HCT116 (cell line): ENCODE results near the gene MXRA8. TPM values are rescaled to one million over a fixed set of nuclear protein-coding genes. Genes with fewer than 3 reads are reported as not detected.

Experiments used
- ATAC-seq: fragments of 200-7000 bp; cut with Tn5 transposase; 2 replicates; pipeline ENCODE4 v1.9.1; 2020; ENCODE audit warnings: mild to moderate bottlenecking, moderate library complexity
- BruUV-seq: library from RNA; stranded (reverse); fragments of 400-500 nt; replicated peaks from 2 replicates; lab custom pipeline; 2021; lab: Mats Ljungman, UMichigan
- CTCF ChIA-PET: fragments of 300-600 bp; sonication (Branson Sonifier 250); formaldehyde crosslinking; loops from one replicate; lab custom pipeline; 2021; ENCODE audit warnings: antibody characterized with exemption; lab: Charles Lee
- POLR2A ChIA-PET: fragments of 300-600, 350-600 bp; sonication (Branson Sonifier 250); formaldehyde crosslinking; loops from one replicate; lab custom pipeline; 2021; ENCODE audit warnings: antibody characterized with exemption; lab: Charles Lee
- RAD21 ChIA-PET, 2 experiments: fragments of 300-600 bp; sonication (Branson Sonifier 250); formaldehyde crosslinking; loops; one replicate each; lab custom pipeline; 2023; ENCODE audit warnings: low total read pairs in 2 of 2; ENCODE audit not compliant: uncharacterized antibody in 2 of 2, unreplicated experiment in 2 of 2, low non-redundant PET in 1 of 2; lab: Charles Lee
- DNase-seq: peaks from one replicate; pipeline ENCODE4 v3.0.0-alpha.2; 2010; ENCODE audit warnings: low read depth, low spot score
- H2AFZ ChIP-seq: fragments of 200-600 bp; shearing (Covaris generic), sonication (generic); 2 replicates; pipeline ENCODE4 v1.6.1; 2017; ENCODE audit warnings: low read depth, mixed run types, mixed read lengths, antibody characterized with exemption, low read length; ENCODE audit not compliant: poor library complexity, severe bottlenecking
- H3K27ac ChIP-seq: 2 replicates; pipeline ENCODE4 v1.5.1; 2012; ENCODE audit warnings: low read depth, low read length
- H3K27me3 ChIP-seq: fragments of 200-600 bp; sonication (generic); 2 replicates; pipeline ENCODE4 v1.6.1; 2016; ENCODE audit warnings: mixed run types, low read length, mixed read lengths; ENCODE audit not compliant: insufficient read depth
- H3K36me3 ChIP-seq, 2 experiments: fragments of 200-500 bp in 1 of 2; fragments of 200-600 bp in 1 of 2; sonication (Bioruptor generic) in 1 of 2; sonication (generic) in 1 of 2; 2 replicates each; pipeline versions ENCODE4 v1.5.1 to v1.6.1; 2014 to 2016; ENCODE audit warnings: low read length in 2 of 2, inconsistent platforms in 1 of 2, mixed read lengths in 1 of 2, mixed run types in 1 of 2; ENCODE audit not compliant: insufficient read depth in 2 of 2, control insufficient read depth in 1 of 2
- H3K4me1 ChIP-seq, 2 experiments: fragments of 200-600 bp in 1 of 2; sonication (generic) in 1 of 2; 2 replicates each; pipeline versions ENCODE4 v1.5.1 to v1.6.1; 2012 to 2017; ENCODE audit warnings: low read length in 2 of 2, inconsistent platforms in 1 of 2, mild to moderate bottlenecking in 1 of 2, mixed read lengths in 1 of 2, mixed run types in 1 of 2, moderate library complexity in 1 of 2; ENCODE audit not compliant: insufficient read depth in 2 of 2, control insufficient read depth in 1 of 2
- H3K4me2 ChIP-seq: fragments of 200-600 bp; sonication (generic); 2 replicates; pipeline ENCODE4 v1.6.1; 2017; ENCODE audit warnings: mixed run types, low read length, mixed read lengths
- H3K4me3 ChIP-seq, 2 experiments: fragments of 200-600 bp in 1 of 2; sonication (generic) in 1 of 2; replicated peaks in 1 of 2; 2 replicates each; pipeline ENCODE4 v1.5.1; 2011 to 2016; ENCODE audit warnings: low read length in 2 of 2, control low read depth in 1 of 2, low read depth in 1 of 2, mild to moderate bottlenecking in 1 of 2, mixed read lengths in 1 of 2, mixed run types in 1 of 2
- H3K79me2 ChIP-seq: fragments of 200-600 bp; sonication (generic); 2 replicates; pipeline ENCODE4 v1.6.1; 2017; ENCODE audit warnings: mild to moderate bottlenecking, mixed run types, low read length, moderate library complexity, mixed read lengths; ENCODE audit not compliant: insufficient read depth
- H3K9ac ChIP-seq: fragments of 200-600 bp; sonication (generic); 2 replicates; pipeline ENCODE4 v1.6.1; 2016; ENCODE audit warnings: low read length, mixed read lengths
- H3K9me2 ChIP-seq: fragments of 200-600 bp; sonication (generic), shearing (Covaris generic); 2 replicates; pipeline ENCODE4 v1.6.1; 2017; ENCODE audit warnings: mixed run types, mild to moderate bottlenecking, moderate library complexity; ENCODE audit not compliant: insufficient read depth
- H3K9me3 ChIP-seq, 2 experiments: fragments of 200-500 bp in 1 of 2; fragments of 200-600 bp in 1 of 2; sonication (Bioruptor generic) in 1 of 2; sonication (generic) in 1 of 2; 2 replicates each; pipeline ENCODE4 v1.6.1; 2014 to 2017; ENCODE audit warnings: low read length in 2 of 2, mixed read lengths in 2 of 2, inconsistent platforms in 1 of 2, low read depth in 1 of 2, mild to moderate bottlenecking in 1 of 2, mixed run types in 1 of 2, moderate library complexity in 1 of 2; ENCODE audit not compliant: control insufficient read depth in 1 of 2, insufficient read depth in 1 of 2
- H4K20me1 ChIP-seq: fragments of 200-600 bp; sonication (generic), shearing (Covaris generic); 2 replicates; pipeline ENCODE4 v1.6.1; 2017; ENCODE audit warnings: mixed run types, mild to moderate bottlenecking, moderate library complexity; ENCODE audit not compliant: insufficient read depth
- CBX3 ChIP-seq: IDR thresholded peaks from 2 replicates; pipeline ENCODE4 v1.6.1; 2012; ENCODE audit warnings: low read depth
- EGR1 ChIP-seq: IDR thresholded peaks from 2 replicates; pipeline ENCODE4 v1.6.1; 2012; ENCODE audit warnings: low read depth
- ELF1 ChIP-seq: IDR thresholded peaks from 2 replicates; pipeline ENCODE4 v1.6.1; 2012; ENCODE audit warnings: low read depth, borderline replicate concordance
- EZH2 ChIP-seq: fragments of 200-600 bp; sonication (generic); IDR thresholded peaks from 2 replicates; pipeline ENCODE4 v1.6.1; 2017; ENCODE audit warnings: antibody characterized with exemption, mixed run types
- EZH2phosphoT487 ChIP-seq: fragments of 200-600 bp; IDR thresholded peaks from 2 replicates; pipeline ENCODE4 v1.6.1; 2018; ENCODE audit warnings: antibody characterized with exemption, borderline replicate concordance
- FOSL1 ChIP-seq: IDR thresholded peaks from 2 replicates; pipeline ENCODE4 v1.6.1; 2012; ENCODE audit warnings: low read depth
- JUND ChIP-seq: IDR thresholded peaks from 2 replicates; pipeline ENCODE4 v1.6.1; 2012
- POLR2A ChIP-seq: IDR thresholded peaks from 2 replicates; pipeline ENCODE4 v1.7.0; 2011; ENCODE audit warnings: borderline replicate concordance; ENCODE audit not compliant: insufficient read depth, insufficient read length; ENCODE audit errors: extremely low read depth
- POLR2AphosphoS5 ChIP-seq: IDR thresholded peaks from 2 replicates; pipeline ENCODE4 v1.6.1; 2011; ENCODE audit warnings: mild to moderate bottlenecking, low read depth, low read length, moderate library complexity
- SIN3A ChIP-seq: IDR thresholded peaks from 2 replicates; pipeline ENCODE4 v1.6.1; 2012; ENCODE audit warnings: low read depth
- SP1 ChIP-seq: IDR thresholded peaks from 2 replicates; pipeline ENCODE4 v1.6.1; 2012; ENCODE audit warnings: low read depth
- ZNF274 ChIP-seq: fragments of 200-500 bp; sonication (Bioruptor generic); IDR thresholded peaks from 2 replicates; pipeline ENCODE4 v1.6.1; 2014; ENCODE audit warnings: mild to moderate bottlenecking, low read depth, low read length, inconsistent platforms
- intact Hi-C: fragments of 100-400 bp; cut with micrococcal nuclease; formaldehyde crosslinking; loops from 2 replicates; pipeline ENCODE4 v1.10.0; 2022
- total RNA-seq: library from RNA; stranded (reverse); gene quantifications from one replicate; pipeline ENCODE4 v1.2.1, GENCODE V29; 2021; ENCODE audit not compliant: unreplicated experiment
- TF ChIP-seq, protein P1 (sequence below): IDR thresholded peaks from 2 replicates; pipeline ENCODE4 v1.6.1; 2012; ENCODE audit warnings: low read depth
- TF ChIP-seq, protein P2 (sequence below): IDR thresholded peaks from 2 replicates; pipeline ENCODE4 v1.6.1; 2012
- TF ChIP-seq, protein P3 (sequence below), 3 experiments: fragments of 200-600 bp in 1 of 3; sonication (generic) in 1 of 3; IDR thresholded peaks in 2 of 3; conservative IDR thresholded peaks in 1 of 3; 2 replicates each; pipeline ENCODE4 v1.5.1; 2012 to 2017; ENCODE audit warnings: low read depth in 2 of 3, low read length in 2 of 3, antibody characterized with exemption in 1 of 3, borderline replicate concordance in 1 of 3, control low read depth in 1 of 3, mild to moderate bottlenecking in 1 of 3, mixed read lengths in 1 of 3, mixed run types in 1 of 3, moderate library complexity in 1 of 3; ENCODE audit not compliant: insufficient read depth in 1 of 3

MXRA8 gene
- total RNA-seq, 1 experiment from 2014 or later, result 0.74 TPM

DNA sequence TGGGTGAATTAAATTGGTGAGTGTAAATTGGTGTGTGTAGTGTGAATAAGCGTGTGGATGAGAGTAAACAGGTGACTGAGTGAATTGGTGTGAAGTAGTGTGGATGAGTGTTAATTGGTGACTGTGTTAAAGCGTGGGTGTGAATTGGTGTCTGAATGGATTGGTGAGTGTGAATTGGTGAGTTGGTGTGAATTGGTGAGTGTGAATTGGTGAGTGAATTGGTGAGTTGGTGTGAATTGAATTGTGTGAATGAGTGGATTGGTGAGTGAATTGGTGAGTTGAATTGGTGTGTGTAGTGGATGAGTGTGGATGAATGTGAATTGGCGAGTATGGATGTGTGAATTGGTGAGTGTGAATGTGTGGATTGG, 8.3 kb upstream of the MXRA8 start (continued):
- TF ChIP-seq, protein P1, sequence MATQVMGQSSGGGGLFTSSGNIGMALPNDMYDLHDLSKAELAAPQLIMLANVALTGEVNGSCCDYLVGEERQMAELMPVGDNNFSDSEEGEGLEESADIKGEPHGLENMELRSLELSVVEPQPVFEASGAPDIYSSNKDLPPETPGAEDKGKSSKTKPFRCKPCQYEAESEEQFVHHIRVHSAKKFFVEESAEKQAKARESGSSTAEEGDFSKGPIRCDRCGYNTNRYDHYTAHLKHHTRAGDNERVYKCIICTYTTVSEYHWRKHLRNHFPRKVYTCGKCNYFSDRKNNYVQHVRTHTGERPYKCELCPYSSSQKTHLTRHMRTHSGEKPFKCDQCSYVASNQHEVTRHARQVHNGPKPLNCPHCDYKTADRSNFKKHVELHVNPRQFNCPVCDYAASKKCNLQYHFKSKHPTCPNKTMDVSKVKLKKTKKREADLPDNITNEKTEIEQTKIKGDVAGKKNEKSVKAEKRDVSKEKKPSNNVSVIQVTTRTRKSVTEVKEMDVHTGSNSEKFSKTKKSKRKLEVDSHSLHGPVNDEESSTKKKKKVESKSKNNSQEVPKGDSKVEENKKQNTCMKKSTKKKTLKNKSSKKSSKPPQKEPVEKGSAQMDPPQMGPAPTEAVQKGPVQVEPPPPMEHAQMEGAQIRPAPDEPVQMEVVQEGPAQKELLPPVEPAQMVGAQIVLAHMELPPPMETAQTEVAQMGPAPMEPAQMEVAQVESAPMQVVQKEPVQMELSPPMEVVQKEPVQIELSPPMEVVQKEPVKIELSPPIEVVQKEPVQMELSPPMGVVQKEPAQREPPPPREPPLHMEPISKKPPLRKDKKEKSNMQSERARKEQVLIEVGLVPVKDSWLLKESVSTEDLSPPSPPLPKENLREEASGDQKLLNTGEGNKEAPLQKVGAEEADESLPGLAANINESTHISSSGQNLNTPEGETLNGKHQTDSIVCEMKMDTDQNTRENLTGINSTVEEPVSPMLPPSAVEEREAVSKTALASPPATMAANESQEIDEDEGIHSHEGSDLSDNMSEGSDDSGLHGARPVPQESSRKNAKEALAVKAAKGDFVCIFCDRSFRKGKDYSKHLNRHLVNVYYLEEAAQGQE, result no peak
- TF ChIP-seq CBX3 (no peak), EZH2phosphoT487 (no peak)
- TF ChIP-seq, protein P2, sequence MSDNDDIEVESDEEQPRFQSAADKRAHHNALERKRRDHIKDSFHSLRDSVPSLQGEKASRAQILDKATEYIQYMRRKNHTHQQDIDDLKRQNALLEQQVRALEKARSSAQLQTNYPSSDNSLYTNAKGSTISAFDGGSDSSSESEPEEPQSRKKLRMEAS, result no peak

DNA sequence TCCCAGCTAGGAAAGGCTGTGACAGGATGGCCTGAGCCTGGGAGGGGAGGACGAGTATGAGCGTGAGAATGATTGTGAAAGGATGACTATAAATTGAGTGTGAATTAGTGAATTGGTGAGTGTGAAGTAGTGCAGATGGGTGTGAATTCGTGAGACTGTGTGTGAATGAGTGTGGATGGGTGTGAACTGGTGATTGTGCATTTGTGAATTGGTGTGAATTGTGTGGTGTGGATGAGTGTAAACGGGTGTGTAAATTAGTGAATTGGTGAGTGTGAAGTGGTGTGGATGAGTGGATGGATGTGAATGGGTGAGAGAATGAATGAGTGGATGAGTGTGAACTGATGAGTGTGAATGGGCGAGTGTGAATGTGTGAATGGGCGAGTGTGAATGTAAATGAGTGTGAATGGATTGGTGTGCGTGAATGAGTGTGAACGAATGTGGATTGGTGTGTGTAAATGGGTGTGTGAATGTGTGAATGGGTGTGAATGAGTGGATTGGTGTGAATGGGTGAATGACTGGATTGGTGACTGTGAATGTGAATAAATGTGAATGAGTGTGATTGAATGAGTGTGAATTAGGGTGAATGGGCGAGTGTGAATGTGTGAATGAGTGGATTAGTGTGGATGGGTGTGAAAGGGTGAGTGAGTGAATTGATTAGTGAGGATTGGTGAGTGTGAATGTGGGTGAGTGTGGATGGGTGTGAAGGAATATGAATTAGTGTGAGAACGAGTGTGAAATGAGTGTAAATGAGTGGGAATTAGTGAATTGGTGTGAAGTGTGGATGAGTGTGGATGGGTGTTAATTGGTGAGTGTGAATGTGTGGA, 7.7 kb upstream of the MXRA8 start:
- no peak overlapping the region for H3K4me2 ChIP-seq
- H3K4me3 ChIP-seq, result no peak overlapping the region
- no peaks in the 10 kb centered on the region for H4K20me1 ChIP-seq
- no peaks in the 10 kb centered on the region for H3K36me3 ChIP-seq
- no peaks in the 10 kb centered on the region for H3K79me2 ChIP-seq
- no peak overlapping the region for H3K27ac ChIP-seq
- H3K4me1 ChIP-seq, result peaks cover 7 to 19% of the 10 kb centered on the region in 2 experiments
- no peak overlapping the region for H2AFZ ChIP-seq
- H3K9me2 ChIP-seq, result 0 out of 2 replicates have a peak, but pooled peaks cover 3% of the 10 kb centered on the region
- H3K27me3 ChIP-seq, result no peaks in the 10 kb centered on the region
- ChIA-PET POLR2A (no interaction called here), CTCF (no interaction called here), RAD21 (no interaction called here)
- intact Hi-C loops, result no loop called here
- BruUV-seq, result no TSS peak
- no peak overlapping the region for H3K9ac ChIP-seq
- ATAC-seq, result no peak
- no peak for DNase-seq
- peaks cover 0 to 16% of the 10 kb centered on the region in 2 experiments; a peak in 1 of 4 replicates for H3K9me3 ChIP-seq
- TF ChIP-seq, protein P1, result no peak
- TF ChIP-seq, protein P3, sequence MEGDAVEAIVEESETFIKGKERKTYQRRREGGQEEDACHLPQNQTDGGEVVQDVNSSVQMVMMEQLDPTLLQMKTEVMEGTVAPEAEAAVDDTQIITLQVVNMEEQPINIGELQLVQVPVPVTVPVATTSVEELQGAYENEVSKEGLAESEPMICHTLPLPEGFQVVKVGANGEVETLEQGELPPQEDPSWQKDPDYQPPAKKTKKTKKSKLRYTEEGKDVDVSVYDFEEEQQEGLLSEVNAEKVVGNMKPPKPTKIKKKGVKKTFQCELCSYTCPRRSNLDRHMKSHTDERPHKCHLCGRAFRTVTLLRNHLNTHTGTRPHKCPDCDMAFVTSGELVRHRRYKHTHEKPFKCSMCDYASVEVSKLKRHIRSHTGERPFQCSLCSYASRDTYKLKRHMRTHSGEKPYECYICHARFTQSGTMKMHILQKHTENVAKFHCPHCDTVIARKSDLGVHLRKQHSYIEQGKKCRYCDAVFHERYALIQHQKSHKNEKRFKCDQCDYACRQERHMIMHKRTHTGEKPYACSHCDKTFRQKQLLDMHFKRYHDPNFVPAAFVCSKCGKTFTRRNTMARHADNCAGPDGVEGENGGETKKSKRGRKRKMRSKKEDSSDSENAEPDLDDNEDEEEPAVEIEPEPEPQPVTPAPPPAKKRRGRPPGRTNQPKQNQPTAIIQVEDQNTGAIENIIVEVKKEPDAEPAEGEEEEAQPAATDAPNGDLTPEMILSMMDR (IDR thresholded peaks at IDR 0.05 in 2 of 3, conservative IDR thresholded peaks at IDR 0.05 in 1 of 3; ENCODE audit: borderline replicate concordance in 1 of 3, insufficient read depth in 1 of 3, low read depth in 2 of 3, low read length in 2 of 3), result no peak
- no peak for TF ChIP-seq ELF1
- TF ChIP-seq EZH2, result no peak
- no peak for TF ChIP-seq JUND
- TF ChIP-seq FOSL1, result no peak
- TF ChIP-seq POLR2A, result no peak
- no peak for TF ChIP-seq EZH2phosphoT487
- no peak for TF ChIP-seq EGR1
- TF ChIP-seq SIN3A, result no peak
- no peak for TF ChIP-seq SP1
- no peak for TF ChIP-seq ZNF274
- TF ChIP-seq POLR2AphosphoS5, result no peak
